Sigmoid colon (tissue), 4 donors: ENCODE measurements around the gene LSG1.
"Not testable (repeated sequence)": the region's sequence is repeated elsewhere in the genome, so short reads cannot be mapped to it uniquely, and the experiment has no call there.

Experiments used
- CTCF ChIP-seq, 4 experiments: fragments of 450-650 bp in 3 of 4; fragments of 200-600 bp in 1 of 4; IDR thresholded peaks; one replicate each; pipeline ENCODE4 v1.5.1; 2016 to 2019; ENCODE audit warnings: antibody characterized with exemption in 4 of 4, mild to moderate bottlenecking in 3 of 4, moderate library complexity in 2 of 4
- POLR2A ChIP-seq, 2 donors: fragments of 450-650 bp; IDR thresholded peaks; one replicate each; pipeline ENCODE4 v1.6.1; 2016; ENCODE audit warnings: antibody characterized with exemption in 2 of 2, mild to moderate bottlenecking in 2 of 2, moderate library complexity in 2 of 2
- POLR2AphosphoS5 ChIP-seq, 4 donors: sonication (generic); formaldehyde crosslinking; IDR thresholded peaks; one replicate each; pipeline ENCODE4 v1.6.1; 2017; ENCODE audit warnings: antibody characterized with exemption in 4 of 4

- TF ChIP-seq POLR2A, CTCF, POLR2AphosphoS5 (IDR thresholded peaks at IDR 0.05): not testable (repeated sequence)
These were observed 66.7 kb downstream of the LSG1 start for GRCh38 chr3:194605314-194605713.
